Endothelial cell (in vitro differentiated cells): Measurements from ENCODE around the gene TIMP2. TPM values are rescaled to one million over a fixed set of nuclear protein-coding genes. Genes with fewer than 3 reads are reported as not detected.

Experiments used
- DNase-seq: peaks from one replicate; pipeline ENCODE4 v3.0.0; 2021; ENCODE audit warnings: low spot score
- H3K27ac Mint-ChIP-seq: one replicate; pipeline ENCODE4 v1.8.0; 2021; ENCODE audit warnings: mixed read lengths, inconsistent platforms; ENCODE audit not compliant: unreplicated experiment
- H3K27me3 Mint-ChIP-seq: one replicate; pipeline ENCODE4 v1.8.0; 2021; ENCODE audit warnings: mild to moderate bottlenecking, moderate library complexity, mixed read lengths, inconsistent platforms; ENCODE audit not compliant: unreplicated experiment
- H3K36me3 Mint-ChIP-seq: one replicate; pipeline ENCODE4 v1.8.0; 2021; ENCODE audit warnings: mild to moderate bottlenecking, low read depth, mixed read lengths, inconsistent platforms; ENCODE audit not compliant: unreplicated experiment
- H3K4me1 Mint-ChIP-seq: one replicate; pipeline ENCODE4 v1.8.0; 2021; ENCODE audit warnings: mild to moderate bottlenecking, mixed read lengths, inconsistent platforms; ENCODE audit not compliant: unreplicated experiment
- H3K4me3 Mint-ChIP-seq: one replicate; pipeline ENCODE4 v1.8.0; 2021; ENCODE audit warnings: mild to moderate bottlenecking, mixed read lengths, inconsistent platforms; ENCODE audit not compliant: unreplicated experiment
- H3K9me3 Mint-ChIP-seq: one replicate; pipeline ENCODE4 v1.8.0; 2021; ENCODE audit warnings: mixed read lengths, inconsistent platforms; ENCODE audit not compliant: unreplicated experiment
- total RNA-seq: library from RNA; stranded (reverse); fragmentation: NEBNext Ultra II Directional; extraction: Animal tissue kit (Norgen Biotek cat#: 25700); gene quantifications from one replicate; pipeline ENCODE4 v1.2.1, GENCODE V29; 2021; ENCODE audit not compliant: unreplicated experiment
- TF ChIP-seq, protein P1 (sequence below): fragments of 200-600 bp; sonication (generic); IDR thresholded peaks from one replicate; pipeline ENCODE4 v1.5.0; 2021; ENCODE audit warnings: antibody characterized with exemption; ENCODE audit not compliant: unreplicated experiment

Gene TIMP2
- total RNA-seq, 1 donor from 2014 or later: 41.5 TPM

DNA sequence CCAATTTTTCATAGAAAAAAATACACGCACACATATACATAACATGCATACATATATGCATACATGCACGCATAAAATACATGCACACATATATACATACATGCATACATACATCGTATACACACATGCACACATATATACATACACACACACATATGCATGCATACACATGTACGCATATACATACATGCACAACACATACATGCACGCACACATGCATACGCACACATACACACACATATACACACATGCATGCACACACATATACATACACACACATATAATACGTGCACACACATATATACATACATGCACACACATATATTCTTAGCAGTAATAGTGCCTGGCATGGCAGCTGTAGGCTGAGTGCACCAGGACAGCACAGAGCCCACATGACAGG lies 109.5 kb downstream of the TIMP2 start:
- peaks cover 36% of the 10 kb centered on the region for H3K36me3 Mint-ChIP-seq
- TF ChIP-seq, protein P1, sequence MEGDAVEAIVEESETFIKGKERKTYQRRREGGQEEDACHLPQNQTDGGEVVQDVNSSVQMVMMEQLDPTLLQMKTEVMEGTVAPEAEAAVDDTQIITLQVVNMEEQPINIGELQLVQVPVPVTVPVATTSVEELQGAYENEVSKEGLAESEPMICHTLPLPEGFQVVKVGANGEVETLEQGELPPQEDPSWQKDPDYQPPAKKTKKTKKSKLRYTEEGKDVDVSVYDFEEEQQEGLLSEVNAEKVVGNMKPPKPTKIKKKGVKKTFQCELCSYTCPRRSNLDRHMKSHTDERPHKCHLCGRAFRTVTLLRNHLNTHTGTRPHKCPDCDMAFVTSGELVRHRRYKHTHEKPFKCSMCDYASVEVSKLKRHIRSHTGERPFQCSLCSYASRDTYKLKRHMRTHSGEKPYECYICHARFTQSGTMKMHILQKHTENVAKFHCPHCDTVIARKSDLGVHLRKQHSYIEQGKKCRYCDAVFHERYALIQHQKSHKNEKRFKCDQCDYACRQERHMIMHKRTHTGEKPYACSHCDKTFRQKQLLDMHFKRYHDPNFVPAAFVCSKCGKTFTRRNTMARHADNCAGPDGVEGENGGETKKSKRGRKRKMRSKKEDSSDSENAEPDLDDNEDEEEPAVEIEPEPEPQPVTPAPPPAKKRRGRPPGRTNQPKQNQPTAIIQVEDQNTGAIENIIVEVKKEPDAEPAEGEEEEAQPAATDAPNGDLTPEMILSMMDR: no peak
- H3K9me3 Mint-ChIP-seq: no peaks in the 10 kb centered on the region

DNA sequence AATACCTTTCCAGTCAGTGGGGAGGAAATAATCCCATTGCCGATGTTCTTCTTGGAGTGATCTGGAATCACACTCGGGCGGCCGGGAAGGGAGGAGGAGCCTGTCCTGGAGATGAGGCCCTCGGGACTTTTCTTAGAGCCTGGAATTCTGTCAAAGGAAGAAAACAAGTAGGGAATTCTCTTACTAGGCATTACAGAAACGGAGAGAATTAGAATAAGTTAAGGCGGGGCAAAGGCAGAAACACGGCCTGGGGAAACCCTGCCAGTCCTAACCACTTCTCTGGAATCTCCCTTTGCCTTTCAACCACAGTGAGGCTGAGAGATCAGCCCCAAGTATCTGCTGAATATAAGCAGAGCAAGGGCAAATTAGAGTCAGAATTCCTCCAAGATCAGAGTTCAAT lies 112.3 kb downstream of the TIMP2 start:
- Mint-ChIP-seq H3K27me3 (peaks cover 2% of the 10 kb centered on the region), H3K27ac (no peak overlapping the region), H3K36me3 (peaks cover 27% of the 10 kb centered on the region), H3K4me1 (peaks cover 9% of the 10 kb centered on the region), H3K4me3 (no peak overlapping the region), H3K9me3 (no peaks in the 10 kb centered on the region)
- no peak for DNase-seq
- TF ChIP-seq, protein P1: no peak

More for the DNA sequence above, 109.5 kb downstream of the TIMP2 start:
- no peak for DNase-seq
- H3K4me1 Mint-ChIP-seq: peaks cover 27% of the 10 kb centered on the region
- H3K27me3 Mint-ChIP-seq: peaks cover 2% of the 10 kb centered on the region
- H3K27ac Mint-ChIP-seq: peak overlapping the region; percentile 24
- H3K4me3 Mint-ChIP-seq: no peak overlapping the region

DNA sequence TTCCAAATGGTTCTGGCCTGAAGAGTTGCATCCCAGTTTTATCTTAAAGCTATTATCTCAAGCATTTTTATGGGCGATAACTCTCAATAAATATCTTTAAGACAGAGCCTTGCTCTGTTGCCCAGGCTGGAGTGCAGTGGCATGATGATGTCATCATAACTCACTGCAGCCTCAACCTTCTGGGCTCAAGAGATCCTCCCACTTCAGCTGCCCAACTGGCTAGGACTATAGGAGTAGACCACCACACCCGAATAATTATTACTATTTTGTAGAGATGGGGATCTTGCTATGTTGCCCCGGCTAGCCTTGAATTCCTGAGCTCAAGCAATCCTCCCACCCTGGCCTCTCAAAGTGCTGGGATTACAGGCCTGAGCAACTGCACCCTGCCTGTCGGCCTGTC lies 117.0 kb downstream of the TIMP2 start:
- no peak overlapping the region for H3K27ac Mint-ChIP-seq
- H3K27me3 Mint-ChIP-seq: peaks cover 6% of the 10 kb centered on the region
- no peak overlapping the region for H3K4me3 Mint-ChIP-seq
- H3K36me3 Mint-ChIP-seq: peaks cover 38% of the 10 kb centered on the region
- TF ChIP-seq, protein P1: no peak
- peaks cover 8% of the 10 kb centered on the region for H3K4me1 Mint-ChIP-seq
- no peaks in the 10 kb centered on the region for H3K9me3 Mint-ChIP-seq
- DNase-seq: no peak

DNA sequence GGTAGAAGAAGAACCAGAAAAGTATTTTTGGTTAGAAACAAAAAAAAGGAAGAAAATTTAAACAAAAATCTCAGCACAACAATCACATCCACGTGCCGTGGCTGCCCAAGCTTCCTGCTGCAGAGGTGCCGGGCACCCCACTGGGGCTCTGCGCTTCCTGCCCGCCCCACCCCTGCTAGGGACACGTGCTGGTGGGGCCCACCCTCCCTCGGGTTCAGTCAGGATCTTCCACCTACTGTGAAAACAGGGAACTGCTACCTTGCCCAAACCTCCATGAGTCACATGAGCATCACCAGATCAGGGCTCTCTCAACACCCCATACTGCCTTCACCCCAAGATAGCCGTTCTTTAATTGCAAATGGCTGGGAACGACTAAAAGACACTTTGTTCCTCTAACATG lies 118.7 kb downstream of the TIMP2 start:
- Mint-ChIP-seq H3K4me3 (no peak overlapping the region), H3K9me3 (no peaks in the 10 kb centered on the region), H3K36me3 (peaks cover 46% of the 10 kb centered on the region), H3K27ac (no peak overlapping the region), H3K27me3 (peaks cover 5% of the 10 kb centered on the region), H3K4me1 (peaks cover 8% of the 10 kb centered on the region)
- DNase-seq: no peak
- TF ChIP-seq, protein P1: no peak

DNA sequence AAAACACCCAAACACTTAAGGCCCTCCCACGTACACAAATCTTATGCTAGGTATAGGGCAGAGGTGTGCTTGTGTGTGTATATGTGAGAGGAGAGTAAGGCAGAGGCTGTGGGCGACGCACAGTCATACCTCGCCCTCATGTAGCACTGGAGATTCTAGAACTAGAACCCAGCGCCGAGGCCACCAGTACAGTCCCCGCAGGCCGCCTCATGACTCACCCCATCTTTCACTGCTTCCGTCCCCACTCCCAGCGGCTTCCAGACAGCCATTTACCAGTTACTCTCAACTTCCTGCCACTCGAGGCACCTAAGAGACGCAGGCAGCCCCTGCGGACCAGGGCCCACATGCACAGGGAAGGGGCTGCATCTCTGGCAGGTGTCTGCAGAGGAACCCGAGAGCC lies 119.9 kb downstream of the TIMP2 start:
- no peaks in the 10 kb centered on the region for H3K9me3 Mint-ChIP-seq
- TF ChIP-seq, protein P1: no peak
- peak overlapping the region; percentile 46 for H3K27ac Mint-ChIP-seq
- peaks cover 38% of the 10 kb centered on the region for H3K36me3 Mint-ChIP-seq
- H3K27me3 Mint-ChIP-seq: peaks cover 9% of the 10 kb centered on the region
- peak overlapping the region; percentile 1 for H3K4me3 Mint-ChIP-seq
- H3K4me1 Mint-ChIP-seq: peaks cover 11% of the 10 kb centered on the region
- DNase-seq: no peak
